Measurements from ENCODE around the gene ASCL2.

- TF ChIP-seq, protein P1, sequence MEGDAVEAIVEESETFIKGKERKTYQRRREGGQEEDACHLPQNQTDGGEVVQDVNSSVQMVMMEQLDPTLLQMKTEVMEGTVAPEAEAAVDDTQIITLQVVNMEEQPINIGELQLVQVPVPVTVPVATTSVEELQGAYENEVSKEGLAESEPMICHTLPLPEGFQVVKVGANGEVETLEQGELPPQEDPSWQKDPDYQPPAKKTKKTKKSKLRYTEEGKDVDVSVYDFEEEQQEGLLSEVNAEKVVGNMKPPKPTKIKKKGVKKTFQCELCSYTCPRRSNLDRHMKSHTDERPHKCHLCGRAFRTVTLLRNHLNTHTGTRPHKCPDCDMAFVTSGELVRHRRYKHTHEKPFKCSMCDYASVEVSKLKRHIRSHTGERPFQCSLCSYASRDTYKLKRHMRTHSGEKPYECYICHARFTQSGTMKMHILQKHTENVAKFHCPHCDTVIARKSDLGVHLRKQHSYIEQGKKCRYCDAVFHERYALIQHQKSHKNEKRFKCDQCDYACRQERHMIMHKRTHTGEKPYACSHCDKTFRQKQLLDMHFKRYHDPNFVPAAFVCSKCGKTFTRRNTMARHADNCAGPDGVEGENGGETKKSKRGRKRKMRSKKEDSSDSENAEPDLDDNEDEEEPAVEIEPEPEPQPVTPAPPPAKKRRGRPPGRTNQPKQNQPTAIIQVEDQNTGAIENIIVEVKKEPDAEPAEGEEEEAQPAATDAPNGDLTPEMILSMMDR (IDR thresholded peaks at IDR 0.05), result no peak
- no peak for TF ChIP-seq POLR2AphosphoS5 (IDR thresholded peaks at IDR 0.05)
- TF ChIP-seq POLR2A (IDR thresholded peaks at IDR 0.05), result no peak
Observed at GRCh38 chr11:2297623-2298030, 27.2 kb upstream of the ASCL2 start.
